Jurkat, Clone E6-1 (cell line): ENCODE results near the gene FLNC.
A peak's percentile ranks its signal among the peaks of the same experiment; 100 is the strongest.

Source experiments
- DNase-seq: peaks from one replicate; pipeline ENCODE4 v3.0.0-alpha.2; 2011; ENCODE audit warnings: low read depth, low spot score
- H3K4me3 ChIP-seq: 2 replicates; pipeline ENCODE4 v1.5.1; 2011; ENCODE audit warnings: mild to moderate bottlenecking, low read length, control low read depth, moderate library complexity

The FLNC gene

DNA sequence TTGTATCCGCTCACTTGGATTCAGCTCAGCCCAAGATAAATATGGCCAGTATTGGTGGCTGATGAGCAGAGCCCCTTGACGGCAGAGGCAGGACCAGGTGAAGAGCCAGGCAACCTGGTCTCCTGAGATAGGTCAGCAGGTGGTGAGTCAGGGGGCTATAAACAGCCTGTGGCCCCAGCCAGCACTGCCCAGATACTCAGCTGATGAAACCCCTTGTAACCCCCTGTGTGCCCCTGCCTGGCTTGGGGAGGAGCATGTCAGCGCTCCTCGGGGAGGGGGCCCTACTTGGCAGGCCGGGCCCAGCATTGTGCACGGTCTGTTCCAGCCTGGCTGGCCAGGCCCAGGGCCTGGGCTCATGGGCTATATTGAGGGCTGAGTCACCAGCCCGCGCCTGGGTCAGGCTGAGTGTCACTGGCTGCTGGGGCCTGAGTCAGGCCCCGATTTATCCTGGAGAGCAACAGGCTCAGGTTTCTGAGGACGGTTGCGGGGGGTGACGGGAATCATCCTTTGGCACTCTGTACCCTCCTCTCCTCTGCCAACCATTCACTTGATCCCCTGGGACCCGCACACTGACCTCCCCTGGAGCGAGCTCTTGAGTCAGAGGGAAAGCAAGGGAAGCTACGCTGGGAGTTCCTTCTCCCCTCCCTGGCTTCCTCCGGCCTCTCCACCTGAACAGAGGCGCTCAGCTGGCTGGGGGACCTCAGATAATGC lies 2.8 kb upstream of the FLNC start:
- H3K4me3 ChIP-seq: no peak overlapping the region
- no peak for DNase-seq

GRCh38 chr7:128827971-128828711 lies 2.1 kb upstream of the FLNC start:
- DNase-seq: no peak
- H3K4me3 ChIP-seq: no peak overlapping the region

DNA sequence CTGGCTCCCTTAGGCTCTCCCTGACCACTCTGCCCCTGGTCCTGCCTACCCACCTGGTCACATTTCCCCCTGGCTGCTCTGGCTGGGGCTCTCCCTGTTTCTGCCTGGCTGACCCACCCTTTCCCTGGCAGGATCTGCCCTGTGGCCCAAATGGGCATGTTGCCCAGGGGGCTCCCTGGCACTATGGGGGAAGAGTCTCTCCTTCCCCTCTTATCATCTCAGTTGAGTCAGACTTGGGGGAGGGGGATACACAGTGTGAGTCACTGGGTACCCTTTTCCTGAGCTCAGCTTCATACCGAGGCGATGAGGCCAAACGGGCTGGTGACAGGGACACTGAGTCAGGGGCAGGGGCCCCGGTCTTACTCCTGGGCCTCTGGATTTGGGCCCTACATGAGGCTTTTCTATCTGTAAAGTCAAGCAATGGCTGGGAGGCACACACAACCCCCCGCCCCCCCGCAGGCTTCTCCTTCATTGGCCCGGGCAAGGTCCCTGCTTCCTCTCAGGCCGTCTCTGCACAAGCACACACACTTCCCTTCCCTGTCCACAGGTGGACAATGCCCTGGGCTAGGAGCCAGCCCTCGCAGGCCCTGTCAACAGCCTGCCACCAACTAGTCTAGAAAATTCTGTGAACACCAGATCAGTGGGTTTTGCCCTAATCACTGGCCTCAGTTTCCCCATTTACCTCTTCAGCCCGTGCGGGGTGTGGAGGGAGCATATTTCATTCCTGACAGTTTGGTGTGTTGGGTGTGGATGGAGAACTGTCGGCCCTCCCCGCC lies 627 bp upstream of the FLNC start:
- no peak overlapping the region for H3K4me3 ChIP-seq
- DNase-seq: no peak

- peak; percentile 18 for DNase-seq
- no peak overlapping the region for H3K4me3 ChIP-seq
Measured at GRCh38 chr7:128831178-128831993, 1.2 kb downstream of the FLNC start.

- no peak overlapping the region for H3K4me3 ChIP-seq
- DNase-seq: no peak
Measured at GRCh38 chr7:128831994-128832879, 2.0 kb downstream of the FLNC start.

DNA sequence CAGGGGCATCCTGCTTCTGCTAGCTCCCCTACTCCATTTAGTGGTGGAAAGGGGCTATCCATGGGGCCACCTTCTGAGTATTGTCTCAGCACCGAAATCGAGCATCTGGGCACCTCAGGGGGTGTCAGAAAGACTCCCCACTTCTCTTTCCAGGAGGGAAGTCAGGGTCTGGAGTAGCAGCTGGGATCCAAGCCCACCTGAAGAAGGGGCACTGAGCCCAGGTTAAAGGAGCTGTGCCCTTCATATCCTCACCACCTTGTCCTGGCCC lies 2.6 kb downstream of the FLNC start:
- H3K4me3 ChIP-seq: no peak overlapping the region
- DNase-seq: no peak

- no peak overlapping the region for H3K4me3 ChIP-seq
- DNase-seq: no peak
Measured at GRCh38 chr7:128833148-128833945, 3.1 kb downstream of the FLNC start.

- DNase-seq: no peak
- no peak overlapping the region for H3K4me3 ChIP-seq
Measured at GRCh38 chr7:128833946-128834325, 3.7 kb downstream of the FLNC start.

- no peak for DNase-seq
- no peak overlapping the region for H3K4me3 ChIP-seq
Measured at GRCh38 chr7:128835231-128835751, 5.1 kb downstream of the FLNC start.

GRCh38 chr7:128835790-128836641 lies 5.8 kb downstream of the FLNC start:
- no peak overlapping the region for H3K4me3 ChIP-seq

DNA sequence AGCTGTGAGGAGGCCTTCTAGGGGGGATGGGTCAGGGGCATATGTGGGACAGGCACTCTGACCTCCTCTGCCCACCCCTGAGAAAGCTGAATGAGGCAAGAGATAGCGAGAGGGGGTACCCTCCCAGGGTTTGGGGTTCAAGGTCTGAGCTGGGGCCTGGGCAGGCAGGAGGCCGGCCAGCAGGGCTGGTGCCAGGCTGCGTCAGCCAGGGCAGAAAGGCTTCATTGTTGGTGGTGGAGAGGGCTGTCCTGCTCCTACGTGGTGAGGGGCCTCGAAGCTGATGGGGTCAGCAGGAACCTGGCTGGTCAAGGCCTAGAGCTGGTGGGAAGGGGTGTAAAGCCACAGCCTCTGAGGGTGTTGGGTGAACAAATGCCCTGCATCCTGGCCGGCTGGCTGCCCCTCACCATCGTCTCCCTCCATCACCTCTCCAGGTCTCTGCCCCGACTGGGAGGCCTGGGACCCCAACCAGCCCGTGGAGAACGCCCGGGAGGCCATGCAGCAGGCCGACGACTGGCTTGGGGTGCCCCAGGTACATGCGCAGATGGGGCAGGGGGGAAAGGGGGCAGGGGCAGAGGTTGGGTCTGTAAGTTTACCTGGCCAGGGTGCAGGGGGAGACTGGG lies 6.6 kb downstream of the FLNC start:
- no peak overlapping the region for H3K4me3 ChIP-seq
- DNase-seq: no peak

More at GRCh38 chr7:128835790-128836641, 5.8 kb downstream of the FLNC start:
- DNase-seq: no peak

- no peak for DNase-seq
- H3K4me3 ChIP-seq: no peak overlapping the region
Measured at GRCh38 chr7:128837521-128837921, 7.3 kb downstream of the FLNC start.

DNA sequence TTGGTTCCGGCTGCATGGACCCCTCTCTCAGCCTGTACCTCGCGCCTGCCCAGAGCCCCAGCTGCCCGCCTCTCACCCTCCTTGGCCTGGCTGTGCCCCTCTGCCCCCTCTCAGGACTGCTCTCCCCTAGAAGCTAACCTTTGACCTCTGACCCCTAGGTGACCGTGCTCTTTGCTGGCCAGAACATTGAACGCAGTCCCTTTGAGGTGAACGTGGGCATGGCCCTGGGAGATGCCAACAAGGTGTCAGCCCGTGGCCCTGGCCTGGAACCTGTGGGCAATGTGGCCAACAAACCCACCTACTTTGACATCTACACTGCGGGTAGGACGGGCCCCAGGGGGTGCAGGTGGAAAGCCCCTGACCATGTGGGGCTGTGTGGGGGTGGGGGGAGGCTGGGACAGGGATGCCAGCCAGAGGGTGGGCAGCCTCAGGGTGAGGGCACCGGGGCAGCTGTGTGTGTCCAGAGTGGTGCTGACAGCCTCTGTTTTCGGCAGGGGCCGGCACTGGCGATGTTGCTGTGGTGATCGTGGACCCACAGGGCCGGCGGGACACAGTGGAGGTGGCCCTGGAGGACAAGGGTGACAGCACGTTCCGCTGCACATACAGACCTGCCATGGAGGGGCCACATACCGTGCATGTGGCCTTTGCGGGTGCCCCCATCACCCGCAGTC lies 8.0 kb downstream of the FLNC start:
- no peak for DNase-seq
- H3K4me3 ChIP-seq: no peak overlapping the region

DNA sequence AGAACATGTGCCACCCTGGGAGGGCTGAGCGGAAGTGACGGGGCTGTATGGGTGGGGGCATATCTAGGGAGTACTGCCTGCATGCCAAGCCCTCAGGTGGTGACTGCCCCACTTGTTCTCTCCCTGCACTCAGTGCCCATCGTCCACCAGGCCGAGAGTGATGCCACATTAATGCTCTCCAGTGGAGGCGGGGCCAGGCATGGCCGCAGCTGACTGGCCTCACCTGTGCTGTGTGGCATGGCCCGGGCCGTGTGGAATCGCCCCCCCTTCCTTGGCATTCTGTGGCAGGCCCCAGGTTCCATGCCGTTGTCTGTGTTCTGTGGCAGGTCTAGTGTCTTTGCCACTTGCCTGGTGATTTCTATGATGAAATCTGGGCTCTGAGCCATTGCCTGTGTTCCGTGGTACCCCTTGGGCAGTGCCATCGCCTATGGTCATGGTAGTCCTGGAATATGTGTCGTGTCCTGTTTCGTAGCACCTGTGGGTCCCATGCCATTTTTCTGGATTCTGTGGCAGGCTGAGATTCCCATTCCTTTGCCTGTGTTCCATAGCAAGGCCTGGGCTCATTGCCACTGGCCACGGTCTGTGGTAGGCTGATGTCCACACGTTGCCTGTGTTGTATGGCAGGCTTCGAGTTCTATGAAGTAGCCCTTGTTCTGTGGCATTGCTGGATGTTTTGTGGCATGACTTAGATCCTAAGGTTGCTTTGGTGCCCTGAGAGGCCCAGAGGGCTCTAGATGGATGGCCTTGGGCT lies 8.9 kb downstream of the FLNC start:
- H3K4me3 ChIP-seq: no peak overlapping the region
- no peak for DNase-seq

DNA sequence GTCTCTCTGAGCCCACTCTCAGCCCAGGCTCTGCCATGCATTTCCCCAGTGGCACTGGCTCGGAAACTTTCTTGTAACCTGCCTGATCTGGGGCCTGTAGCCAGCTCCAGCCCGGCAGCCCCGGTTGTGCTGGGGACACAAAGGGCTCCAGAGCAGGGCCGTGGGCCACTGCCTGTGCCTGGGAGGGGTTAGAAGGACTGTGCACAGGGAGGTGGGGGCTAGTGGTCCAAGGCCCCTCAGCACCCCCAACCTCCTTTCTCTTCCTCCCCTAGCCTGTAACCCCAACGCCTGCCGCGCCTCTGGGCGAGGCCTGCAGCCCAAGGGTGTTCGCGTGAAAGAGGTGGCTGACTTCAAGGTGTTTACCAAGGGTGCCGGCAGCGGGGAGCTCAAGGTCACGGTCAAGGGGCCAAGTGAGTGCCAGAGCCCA lies 9.6 kb downstream of the FLNC start:
- H3K4me3 ChIP-seq: no peak overlapping the region
- DNase-seq: no peak
